Stimulated activated CD8-positive, alpha-beta memory T cell treated with anti-CD3 and anti-CD28 coated beads, Interleukin-7, amount 100 ng/mL, for 48 hours (primary cell): Measurements from ENCODE around the gene MESP1.

ENCODE experiments used
- DNase-seq, 2 donors: peaks; one replicate each; pipeline ENCODE4 v3.0.0-alpha.2; 2020; ENCODE audit warnings: low read depth in 1 of 2; ENCODE audit errors: extremely low read depth in 1 of 2

MESP1 gene

DNA sequence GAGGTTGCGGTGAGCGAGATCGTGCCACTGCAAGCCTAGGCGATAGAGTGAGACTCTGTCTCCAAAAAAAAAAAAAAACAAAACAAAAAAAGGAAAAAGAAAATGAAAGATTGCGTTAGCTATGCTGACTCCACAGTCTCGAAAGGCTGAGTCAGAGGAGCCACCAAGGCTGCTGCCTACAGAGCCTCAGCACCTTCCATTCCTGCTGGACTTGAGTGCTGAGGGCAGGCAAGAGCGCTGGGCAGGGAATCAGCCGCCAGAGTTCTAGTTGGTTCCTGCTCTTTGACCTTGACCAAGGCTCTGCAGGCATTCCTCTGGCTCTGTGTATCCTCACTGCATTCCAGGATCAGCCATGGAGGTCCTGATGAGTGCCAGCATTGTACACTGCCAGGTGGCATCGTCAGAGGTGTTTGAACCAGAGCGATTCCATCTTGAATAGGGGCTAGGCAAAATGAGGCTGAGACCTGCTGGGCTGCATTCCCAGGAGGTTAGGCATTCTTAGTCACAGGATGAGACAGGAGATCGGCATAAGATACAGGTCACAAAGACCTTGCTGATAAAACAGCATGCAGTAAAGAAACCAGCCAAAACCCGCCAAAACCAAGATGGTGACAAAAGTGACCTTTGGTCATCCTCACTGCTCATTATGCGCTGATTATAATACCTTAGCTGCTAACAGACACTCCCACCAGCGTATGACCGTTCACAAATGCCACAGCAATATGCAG, 31.0 kb upstream of the MESP1 start:
- DNase-seq, result peak in 1 of 2 donors; percentile 14

DNA sequence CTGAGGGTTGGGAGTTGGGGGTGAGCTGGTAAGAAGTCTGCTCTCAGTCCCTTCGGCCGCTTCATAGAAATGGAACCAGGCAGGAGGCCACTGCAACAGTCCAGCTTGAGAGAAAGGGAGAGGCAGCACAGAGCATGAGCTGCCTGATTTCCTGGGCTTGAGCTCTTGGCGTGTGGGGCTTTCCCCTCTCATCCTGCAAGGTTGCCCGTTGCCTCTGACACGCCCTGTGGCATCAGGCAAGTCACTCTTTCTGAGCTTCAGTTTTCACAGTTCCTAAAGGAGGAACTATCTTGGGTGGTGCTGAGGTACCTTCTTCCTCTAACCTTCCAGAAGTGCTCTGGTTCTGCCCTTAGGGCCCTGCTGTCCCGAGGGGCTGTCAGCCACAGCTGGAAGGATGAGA, 30.0 kb upstream of the MESP1 start:
- no peak for DNase-seq

DNA sequence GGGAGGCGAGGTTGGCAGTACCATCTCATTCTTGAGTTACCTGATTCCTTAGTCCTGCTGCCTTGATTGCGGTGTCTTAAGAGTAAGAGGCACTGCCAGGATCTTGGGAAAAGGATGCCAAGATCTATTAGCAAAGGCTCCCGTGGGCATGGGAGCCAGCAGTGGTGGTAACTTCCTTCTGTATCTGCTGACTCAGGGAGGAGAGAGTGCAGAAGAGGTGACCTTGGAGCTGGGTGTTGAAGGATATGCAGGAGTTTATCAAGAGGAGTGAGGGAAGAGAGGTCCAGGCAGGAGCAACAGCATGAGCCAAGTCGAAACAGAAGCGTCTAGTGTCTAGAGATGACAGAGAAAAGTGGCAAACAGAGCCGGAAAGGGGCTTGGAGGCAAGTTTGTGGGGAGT, 29.6 kb upstream of the MESP1 start:
- no peak for DNase-seq

DNA sequence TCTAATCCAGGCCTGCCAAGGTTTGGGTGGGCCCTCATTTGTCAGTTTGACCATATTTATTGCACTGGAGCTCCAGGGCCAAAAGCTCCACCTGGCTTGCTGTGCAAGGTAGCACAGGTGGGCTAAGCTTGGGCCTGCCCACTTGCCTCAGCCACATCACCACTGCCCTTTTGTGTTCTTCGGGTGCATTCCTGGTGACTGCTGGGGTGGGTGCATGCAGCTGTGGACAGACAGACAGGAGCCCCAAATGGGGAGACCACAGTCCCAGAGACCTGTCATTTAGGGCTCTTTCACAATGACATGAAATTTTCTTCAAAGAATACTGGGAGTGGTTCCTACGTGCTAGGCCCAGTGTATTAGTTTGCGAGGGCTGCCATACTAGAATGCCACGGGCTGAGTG, 27.8 kb upstream of the MESP1 start:
- no peak for DNase-seq

DNA sequence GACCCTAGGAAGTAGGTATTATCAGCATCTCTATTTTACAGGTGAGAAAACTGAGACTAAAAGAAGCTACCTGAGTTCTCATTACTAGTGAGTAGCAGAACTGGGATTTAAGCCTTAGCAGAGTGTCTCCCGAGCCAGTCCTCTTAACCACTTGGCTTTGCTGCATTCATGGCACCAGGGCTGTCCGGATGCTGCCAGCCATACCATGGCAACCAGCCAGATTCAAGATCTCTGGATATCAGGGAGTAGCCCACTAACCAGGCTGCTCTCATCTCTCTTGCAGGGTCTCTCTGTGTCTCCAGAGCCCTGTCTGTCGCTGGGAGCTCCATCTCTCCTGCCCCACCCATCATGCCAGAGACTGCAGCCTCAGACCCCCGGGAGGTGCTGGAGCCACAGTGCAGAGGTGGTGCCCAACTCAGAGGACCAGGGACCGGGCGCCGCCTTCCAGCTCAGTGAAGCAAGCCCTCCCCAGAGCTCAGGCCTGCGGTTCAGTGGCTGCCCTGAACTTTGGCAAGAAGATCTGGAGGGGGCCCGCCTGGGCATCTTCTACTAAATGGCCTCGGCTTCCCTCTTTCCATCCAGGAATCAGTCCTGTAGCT, 26.8 kb upstream of the MESP1 start:
- no peak for DNase-seq

DNA sequence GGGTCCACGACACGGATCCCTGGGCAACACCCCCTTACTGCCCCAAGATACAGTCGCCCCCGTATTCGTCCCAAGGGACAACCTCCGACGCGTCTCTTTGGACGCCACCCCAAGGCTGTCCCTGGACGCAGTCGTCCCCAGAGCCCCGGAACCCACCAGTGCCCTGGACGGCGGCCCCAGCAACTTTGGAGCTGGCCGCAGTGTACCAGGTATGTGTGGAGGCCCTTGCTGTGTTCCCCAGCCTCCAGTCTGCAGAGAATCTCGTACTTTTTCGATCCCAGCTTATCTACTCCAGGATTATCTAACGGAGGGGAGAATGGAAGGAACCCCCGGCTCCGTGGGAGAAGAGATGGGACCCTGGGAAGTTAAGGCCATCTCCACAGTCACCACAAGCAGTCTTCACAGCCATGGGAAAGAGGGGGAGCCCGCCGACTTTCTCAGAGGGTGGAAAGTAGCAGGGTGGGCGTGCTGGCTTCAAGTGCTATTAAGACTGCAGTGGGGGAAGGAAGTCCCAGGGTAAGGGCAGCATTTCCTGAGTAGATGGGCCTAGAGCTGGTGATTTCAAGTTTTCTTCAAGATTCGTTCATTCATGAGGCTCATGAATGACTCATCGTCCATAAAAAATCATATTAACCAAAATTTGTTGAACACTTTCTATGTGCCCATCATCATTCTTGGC, 26.2 kb upstream of the MESP1 start:
- no peak for DNase-seq

DNA sequence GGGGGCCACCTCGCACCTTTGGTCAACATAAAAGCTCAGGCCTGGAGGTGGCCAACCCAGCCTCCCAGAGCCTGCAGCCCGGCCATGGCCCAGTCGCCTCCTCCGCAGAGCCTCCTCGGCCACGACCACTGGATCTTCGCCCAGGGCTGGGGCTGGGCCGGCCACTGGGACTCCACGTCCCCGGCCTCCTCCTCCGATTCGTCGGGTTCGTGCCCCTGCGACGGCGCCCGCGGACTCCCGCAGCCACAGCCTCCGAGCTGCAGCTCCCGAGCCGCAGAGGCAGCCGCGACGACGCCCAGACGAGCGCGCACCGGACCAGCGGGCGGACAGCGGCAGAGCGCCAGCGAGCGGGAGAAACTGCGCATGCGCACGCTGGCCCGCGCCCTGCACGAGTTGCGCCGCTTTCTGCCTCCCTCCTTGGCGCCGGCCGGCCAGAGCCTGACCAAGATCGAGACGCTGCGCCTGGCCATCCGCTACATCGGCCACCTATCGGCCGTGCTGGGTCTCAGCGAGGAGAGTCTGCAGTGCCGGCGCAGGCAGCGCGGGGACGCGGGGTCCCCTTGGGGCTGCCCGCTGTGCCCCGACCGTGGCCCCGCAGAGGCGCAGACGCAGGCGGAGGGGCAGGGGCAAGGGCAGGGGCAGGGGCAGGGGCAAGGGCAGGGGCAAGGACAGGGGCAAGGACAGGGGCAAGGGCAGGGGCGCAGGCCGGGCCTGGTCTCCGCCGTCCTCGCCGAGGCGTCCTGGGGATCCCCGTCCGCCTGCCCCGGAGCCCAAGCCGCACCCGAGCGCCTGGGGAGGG, 25.4 kb upstream of the MESP1 start, which contains the start of gene MESP2:
MESP2 (plus strand) TSS at position 59 of the 799 bp plus-strand sequence; CDS start at position 85, 26 bp downstream.
- peak; percentile 22 for DNase-seq

DNA sequence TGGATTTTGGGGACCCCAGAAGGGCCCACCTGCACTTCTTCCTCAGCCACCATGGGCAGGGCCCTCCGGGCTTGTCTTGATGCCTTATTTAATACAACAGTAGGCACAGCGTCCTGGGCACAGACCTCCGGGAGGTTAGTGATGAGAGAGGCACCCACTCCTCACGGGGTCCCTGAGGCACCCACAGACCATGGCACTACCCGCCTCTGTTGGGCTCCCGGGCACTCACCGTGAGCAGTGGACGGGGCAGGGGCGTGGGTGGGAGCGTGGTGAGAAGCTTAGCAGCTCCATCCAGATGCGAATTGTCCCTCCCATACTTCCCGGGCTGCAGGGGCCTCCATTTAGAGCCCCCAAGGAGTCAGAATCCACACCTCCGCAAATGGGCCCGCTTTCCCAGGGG, 24.8 kb upstream of the MESP1 start:
- DNase-seq, result no peak

DNA sequence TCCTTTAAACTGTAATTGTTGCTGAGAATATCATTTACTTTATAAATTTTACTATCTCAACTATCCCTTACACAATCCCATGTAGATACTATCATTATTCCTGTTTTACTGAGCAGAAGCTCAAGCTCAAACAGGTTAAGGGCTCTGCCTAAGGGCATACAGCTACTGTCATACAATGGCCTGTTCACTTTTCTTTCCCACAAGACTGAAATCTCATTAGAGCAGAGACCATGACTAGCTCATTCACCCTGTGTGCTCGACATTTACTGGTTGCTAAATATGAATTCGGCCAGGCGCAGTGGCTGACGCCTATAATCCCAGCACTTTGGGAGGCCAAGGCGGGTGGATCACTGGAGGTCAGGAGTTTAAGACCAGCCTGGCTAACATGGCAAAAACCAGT, 23.4 kb upstream of the MESP1 start:
- DNase-seq, result no peak

DNA sequence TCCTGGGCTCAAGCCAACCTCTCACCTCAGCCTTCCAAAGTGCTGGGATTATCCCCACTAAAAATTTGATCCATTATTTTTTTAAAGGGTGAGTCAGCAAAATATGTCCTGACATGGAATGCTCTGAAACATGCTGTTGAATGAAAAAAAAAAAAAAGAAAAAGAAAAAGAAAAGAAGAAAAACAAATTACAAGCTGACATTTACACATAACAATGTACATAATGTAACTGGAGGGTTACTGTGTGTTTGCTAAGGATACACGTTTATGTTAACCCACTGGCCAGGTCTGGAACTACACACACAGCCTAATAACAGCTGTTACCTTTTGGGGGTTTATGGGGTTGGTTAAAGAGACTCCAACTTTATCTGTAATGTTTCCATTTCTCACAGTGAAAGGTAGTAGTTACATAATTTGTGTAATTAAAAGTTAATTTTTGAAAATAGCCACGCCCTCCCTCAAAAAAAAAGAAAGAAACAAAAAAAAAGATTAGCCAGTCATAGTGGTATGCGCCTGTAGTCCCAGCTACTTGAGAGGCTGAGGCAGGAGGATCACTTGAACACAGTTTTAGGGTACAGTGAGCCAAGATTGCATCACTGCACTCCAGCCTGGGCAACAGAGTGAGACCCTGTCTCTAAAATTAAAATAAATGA, 22.0 kb upstream of the MESP1 start:
- DNase-seq, result no peak

DNA sequence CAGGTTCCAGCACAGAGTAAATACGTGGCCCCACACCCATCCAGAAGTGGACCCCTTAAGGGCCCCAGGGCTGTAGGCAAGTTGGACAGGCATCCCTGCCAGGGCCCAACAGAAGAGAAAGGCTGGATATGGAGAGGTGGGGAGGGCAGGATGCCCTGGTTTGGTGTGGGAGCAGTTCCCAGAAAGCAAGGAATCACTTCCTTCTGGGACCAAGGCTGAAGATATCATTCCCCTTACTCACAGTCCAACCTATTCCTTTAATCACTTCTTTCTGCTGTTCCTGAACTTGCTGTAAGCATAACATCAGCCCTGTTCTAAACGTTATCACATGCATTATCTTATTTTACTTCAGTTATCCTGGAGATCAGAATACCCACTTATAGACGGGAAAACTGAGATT, 19.0 kb upstream of the MESP1 start:
- no peak for DNase-seq

DNA sequence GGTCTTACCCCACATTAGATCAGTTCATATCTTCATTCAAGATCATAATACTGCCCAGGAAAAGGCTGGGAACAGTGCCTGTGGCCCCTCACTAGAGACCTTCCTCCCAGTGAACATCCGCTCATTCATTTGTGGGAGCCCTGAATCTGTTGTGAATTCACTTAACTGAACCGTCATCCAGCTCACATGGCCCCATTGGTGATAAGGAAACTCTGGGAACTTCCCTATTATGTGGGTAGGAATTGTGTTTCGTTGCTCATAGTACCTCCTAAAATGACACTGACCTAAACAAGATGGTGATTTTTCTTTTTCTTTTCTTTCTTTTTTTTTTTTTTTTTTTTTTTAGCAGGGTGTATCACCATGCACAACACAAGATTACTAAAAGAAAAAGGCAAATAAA, 18.3 kb upstream of the MESP1 start:
- no peak for DNase-seq

DNA sequence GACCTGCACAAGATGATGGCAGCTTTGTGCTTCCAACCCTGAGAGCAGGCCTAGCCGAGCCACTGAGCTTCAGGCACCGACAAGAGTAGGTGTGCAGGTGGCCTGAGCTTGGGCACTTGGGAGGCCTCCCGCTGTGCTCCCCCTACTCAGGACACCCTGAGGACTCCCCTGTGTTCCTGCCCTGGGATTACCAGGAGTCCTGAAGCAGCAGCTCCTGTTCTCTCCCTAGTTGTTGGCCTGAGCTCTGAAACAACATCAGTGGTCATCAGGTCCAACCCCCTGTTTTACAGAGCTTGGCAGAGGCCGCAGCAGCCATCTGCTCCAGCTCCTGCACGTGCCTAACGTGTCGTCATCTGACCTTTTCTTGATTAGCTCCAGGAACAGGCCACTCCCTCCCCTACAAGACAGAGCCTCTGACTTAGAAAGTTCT, 17.0 kb upstream of the MESP1 start:
- DNase-seq, result no peak

DNA sequence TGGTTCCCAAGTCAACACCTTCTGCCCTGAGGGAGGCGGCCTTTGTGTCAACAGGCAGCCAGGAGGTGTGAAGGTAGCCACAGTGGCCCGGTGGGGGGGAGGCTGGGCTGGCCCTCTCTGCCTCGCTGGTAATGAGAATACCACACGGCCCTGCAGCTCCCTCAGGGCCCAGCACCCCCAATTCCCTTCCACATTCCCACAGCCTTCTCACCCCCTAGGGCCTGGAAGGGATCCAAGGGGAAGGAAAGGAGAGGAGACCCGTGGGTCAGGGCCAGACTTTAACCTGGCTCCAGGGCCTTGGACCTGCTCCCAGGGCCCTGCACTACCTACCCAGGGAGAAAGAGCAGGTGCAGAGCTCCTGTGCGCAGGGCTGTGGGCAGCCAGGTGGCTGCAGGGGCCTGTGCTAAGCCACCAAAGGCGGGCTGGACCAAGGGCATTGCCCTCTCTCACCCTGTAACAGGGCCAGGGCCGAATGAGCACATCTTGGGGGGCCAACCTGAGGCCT, 16.4 kb upstream of the MESP1 start:
- DNase-seq, result no peak

DNA sequence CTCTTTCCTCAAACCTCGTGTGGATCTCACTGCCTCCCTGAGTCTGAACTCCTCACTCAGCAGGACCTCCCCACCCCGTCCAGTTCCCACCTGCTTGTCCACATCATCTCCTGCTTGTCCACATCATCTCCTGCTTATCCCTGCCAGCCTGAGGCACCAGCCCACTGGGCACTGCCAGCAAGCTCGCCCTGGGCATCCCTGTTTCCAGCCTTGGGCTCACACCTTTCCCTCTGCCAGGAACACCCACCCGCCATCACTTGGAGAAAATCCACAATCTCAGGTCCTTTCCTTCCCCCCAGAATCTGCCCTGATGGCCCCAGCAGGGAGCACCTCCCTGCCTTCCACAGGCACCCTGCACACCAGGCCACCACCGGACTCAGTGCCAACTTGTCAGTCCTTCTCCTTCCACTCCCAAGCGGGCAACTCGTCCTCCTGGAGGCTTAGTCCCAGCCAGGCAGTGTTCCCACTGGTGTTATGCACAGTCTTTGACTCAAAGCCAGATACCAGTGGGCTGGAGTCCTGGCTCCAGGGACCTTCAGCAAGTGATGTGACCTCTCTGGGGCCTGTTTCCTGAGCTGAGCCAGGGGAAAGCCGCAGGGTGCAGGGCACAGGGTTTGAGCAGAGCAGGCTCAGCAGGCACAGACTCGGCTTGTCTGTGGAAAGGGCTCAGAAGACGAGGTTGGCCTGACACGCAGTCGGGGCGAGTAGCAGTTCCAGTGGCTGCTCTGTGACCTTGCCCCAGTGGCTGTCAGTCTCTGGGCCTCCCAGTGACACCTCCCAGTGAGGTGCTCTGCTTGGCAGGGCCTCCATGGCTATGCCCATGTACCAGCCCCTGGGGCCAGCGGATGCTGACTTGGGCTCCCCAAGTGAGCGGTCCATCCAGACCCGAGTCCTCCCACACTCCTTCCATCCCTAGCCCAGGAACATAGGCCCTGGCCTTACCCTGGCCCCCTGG, 15.6 kb upstream of the MESP1 start:
- no peak for DNase-seq

DNA sequence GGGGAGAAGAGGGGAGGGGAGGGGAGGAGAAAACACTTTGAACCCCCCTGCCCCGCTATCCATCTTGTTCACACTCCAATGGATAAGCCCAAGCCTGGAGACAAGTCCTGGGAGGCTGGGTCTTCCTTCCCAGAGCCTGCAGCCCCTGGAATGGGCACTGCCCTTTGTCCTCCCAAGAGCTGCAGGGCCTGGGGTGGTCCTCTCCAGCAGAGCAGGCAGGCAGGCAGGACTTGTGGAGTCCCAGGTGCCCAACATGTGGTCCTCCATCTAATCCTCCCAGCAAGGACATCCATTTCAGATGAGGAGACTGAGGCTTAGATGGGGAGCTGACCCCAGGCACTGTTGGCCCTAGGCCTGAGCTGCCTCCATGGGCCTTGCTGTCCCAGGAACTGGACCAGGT, 14.6 kb upstream of the MESP1 start:
- DNase-seq, result no peak

DNA sequence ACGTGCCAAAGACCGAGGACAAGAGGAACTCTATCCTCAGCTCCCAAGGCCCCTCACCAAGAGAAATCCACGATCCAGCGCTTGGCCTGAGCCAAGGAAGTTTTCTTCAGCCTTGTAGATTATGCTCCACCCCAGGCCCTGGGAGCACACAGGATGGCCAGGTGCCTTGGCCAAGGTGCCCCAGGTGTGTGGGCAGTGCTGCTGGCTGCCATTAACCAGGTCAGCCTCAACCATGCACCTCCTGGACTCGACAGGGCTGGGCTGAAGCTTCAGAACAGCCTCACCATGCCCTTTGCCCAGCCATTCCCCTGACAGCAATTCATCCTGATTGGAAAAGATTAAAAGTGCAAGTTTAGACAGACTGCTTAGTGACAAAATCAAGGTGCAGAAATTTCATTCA, 10.9 kb upstream of the MESP1 start:
- DNase-seq, result no peak

DNA sequence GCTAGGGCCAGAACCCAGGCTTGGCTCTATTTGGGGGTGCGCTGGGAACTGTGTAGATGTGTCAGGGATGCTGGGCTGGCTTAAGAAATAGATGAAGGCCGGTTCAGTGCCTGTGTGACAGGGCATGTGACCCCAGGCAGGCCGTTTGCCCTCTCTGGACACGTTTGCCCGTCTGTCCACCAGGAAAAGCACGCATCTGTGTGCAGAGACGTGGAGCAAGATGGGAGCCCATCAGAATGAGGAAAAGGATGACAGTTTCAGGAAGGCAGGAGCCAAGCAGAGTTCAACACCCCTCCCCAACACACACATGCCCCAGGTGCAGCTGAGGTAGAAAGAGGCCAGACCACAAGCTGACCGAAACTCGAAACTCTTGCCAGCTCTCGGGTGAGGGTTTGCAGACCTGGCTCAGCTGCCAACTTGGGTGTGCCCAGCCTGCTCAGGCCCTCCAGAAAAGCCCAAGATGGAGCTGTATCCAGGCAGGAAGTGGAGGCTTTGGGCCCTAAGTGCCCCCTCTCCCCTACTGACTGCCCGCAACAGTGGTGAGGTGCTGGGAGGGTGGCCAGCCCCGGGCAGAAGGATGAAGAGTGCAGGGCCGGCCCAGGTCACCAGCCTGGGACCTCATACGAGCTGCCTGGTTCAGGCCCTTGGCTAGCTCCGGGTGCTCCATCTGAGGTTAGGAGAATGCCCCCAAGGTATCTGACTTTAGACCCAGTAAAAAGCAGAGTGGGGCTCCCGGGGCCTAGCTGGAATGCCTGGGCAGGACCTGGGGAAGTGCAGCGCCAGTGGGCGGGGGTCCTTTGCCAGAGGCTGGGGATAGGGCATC, 10.2 kb upstream of the MESP1 start:
- no peak for DNase-seq
